Thyroid gland (tissue), 4 donors: ENCODE results near the gene ITGA1.
A peak's percentile ranks its signal among the peaks of the same experiment; 100 is the strongest.

Experiments used
- CTCF ChIP-seq, 6 experiments: fragments of 200-600 bp in 3 of 6; fragments of 450-650 bp in 3 of 6; sonication (generic) in 3 of 6; IDR thresholded peaks; one replicate each; pipeline ENCODE4 v1.5.1; 2016 to 2019; ENCODE audit warnings: antibody characterized with exemption in 6 of 6, mild to moderate bottlenecking in 2 of 6, inconsistent platforms in 1 of 6, moderate library complexity in 1 of 6
- POLR2A ChIP-seq, 2 donors: fragments of 450-650 bp; IDR thresholded peaks; one replicate each; pipeline ENCODE4 v1.6.1; 2017; ENCODE audit warnings: antibody characterized with exemption in 2 of 2, mild to moderate bottlenecking in 2 of 2, moderate library complexity in 1 of 2

- TF ChIP-seq CTCF (IDR thresholded peaks at IDR 0.05) (no peak), POLR2A (IDR thresholded peaks at IDR 0.05) (peak; percentile 38 to 89)
Measured at GRCh38 chr5:52799983-52800393, 12.3 kb downstream of the ITGA1 start.
